Cerebellar cortex (tissue), 1 donor: ENCODE results near the gene GOLGA1.
"Not testable (repeated sequence)": the region's sequence is repeated elsewhere in the genome, so short reads cannot be mapped to it uniquely, and the experiment has no call there.

ENCODE experiments used
- DNase-seq: peaks from one replicate; pipeline ENCODE4 v3.0.0-alpha.2; 2015; ENCODE audit warnings: low spot score

GOLGA1 gene

GRCh38 chr9:124858330-124859046, 82.4 kb downstream of the GOLGA1 start:
- no peak for DNase-seq

GRCh38 chr9:124857533-124858162, 83.2 kb downstream of the GOLGA1 start:
- no peak for DNase-seq

GRCh38 chr9:124855944-124856765, 84.7 kb downstream of the GOLGA1 start:
- peak; percentile 78 for DNase-seq

- DNase-seq, result no peak
These were observed 85.3 kb downstream of the GOLGA1 start for GRCh38 chr9:124855566-124855943.

GRCh38 chr9:124854822-124855221, 86.1 kb downstream of the GOLGA1 start:
- peak; percentile 33 for DNase-seq

GRCh38 chr9:124854161-124854560, 86.7 kb downstream of the GOLGA1 start:
- no peak for DNase-seq

- peak; percentile 31 for DNase-seq
These were observed 87.2 kb downstream of the GOLGA1 start for GRCh38 chr9:124853605-124854143.

- DNase-seq, result peak; percentile 71
These were observed 87.9 kb downstream of the GOLGA1 start, which contains the start of gene WDR38 for GRCh38 chr9:124852829-124853531. WDR38 (plus strand) TSS chr9:124853460; CDS start chr9:124853532, 72 bp downstream.

GRCh38 chr9:124852121-124852828, 88.6 kb downstream of the GOLGA1 start:
- DNase-seq, result no peak

GRCh38 chr9:124849801-124850200, 91.1 kb downstream of the GOLGA1 start:
- DNase-seq, result no peak

GRCh38 chr9:124846969-124847368, 93.9 kb downstream of the GOLGA1 start:
- no peak for DNase-seq

- not testable (repeated sequence) for DNase-seq
These were observed 94.4 kb downstream of the GOLGA1 start for GRCh38 chr9:124846467-124846866.

- no peak for DNase-seq
These were observed 96.6 kb downstream of the GOLGA1 start for GRCh38 chr9:124844291-124844690.

- DNase-seq, result no peak
These were observed 97.3 kb downstream of the GOLGA1 start for GRCh38 chr9:124843456-124844034.

- DNase-seq, result no peak
These were observed 99.6 kb downstream of the GOLGA1 start for GRCh38 chr9:124841075-124841821.

- DNase-seq, result no peak
These were observed 100.5 kb downstream of the GOLGA1 start for GRCh38 chr9:124840300-124840833.

GRCh38 chr9:124839612-124840299, 101.1 kb downstream of the GOLGA1 start:
- peak; percentile 33 for DNase-seq

GRCh38 chr9:124838567-124839275, 102.2 kb downstream of the GOLGA1 start:
- not testable (repeated sequence) for DNase-seq
